Esophagus muscularis mucosa (tissue), 4 donors: ENCODE results near the gene TMEM243. TPM values are rescaled to one million over a fixed set of nuclear protein-coding genes. Genes with fewer than 3 reads are reported as not detected.

Source experiments
- DNase-seq: peaks from one replicate; pipeline ENCODE4 v3.0.0-alpha.2; 2017; ENCODE audit errors: extremely low spot score
- H3K27ac ChIP-seq, 4 donors: fragments of 200-600 bp; sonication (generic); replicated peaks in 1 of 4; 1 replicate in 3 of 4; 2 replicates in 1 of 4; pipeline ENCODE4 v1.5.1; 2016 to 2019; ENCODE audit warnings: mild to moderate bottlenecking in 1 of 4
- H3K27me3 ChIP-seq, 4 donors: fragments of 200-600 bp; sonication (generic); one replicate each; pipeline versions ENCODE4 v1.5.1 to v1.6.0; 2016 to 2019
- H3K36me3 ChIP-seq, 4 donors: fragments of 200-600 bp; sonication (generic); one replicate each; pipeline ENCODE4 v1.5.1; 2016 to 2019
- H3K4me1 ChIP-seq, 4 donors: fragments of 200-600 bp; sonication (generic); one replicate each; pipeline ENCODE4 v1.5.1; 2016 to 2019
- H3K4me3 ChIP-seq, 4 donors: fragments of 200-600 bp; sonication (generic); 1 replicate in 2 of 4; 2 replicates in 2 of 4; pipeline ENCODE4 v1.5.1; 2016 to 2019; ENCODE audit warnings: mild to moderate bottlenecking in 4 of 4, moderate library complexity in 1 of 4
- H3K9me3 ChIP-seq, 4 donors: fragments of 200-600 bp; sonication (generic); 1 replicate in 3 of 4; 2 replicates in 1 of 4; pipeline ENCODE4 v1.5.1; 2016 to 2019
- EP300 ChIP-seq: sonication (generic); formaldehyde crosslinking; IDR thresholded peaks from one replicate; pipeline ENCODE4 v1.6.1; 2017; ENCODE audit warnings: antibody characterized with exemption
- POLR2A ChIP-seq: fragments of 450-650 bp; IDR thresholded peaks from one replicate; pipeline ENCODE4 v1.6.1; 2017; ENCODE audit warnings: antibody characterized with exemption, moderate library complexity, mild to moderate bottlenecking, low read depth
- POLR2AphosphoS5 ChIP-seq, 2 donors: sonication (generic); formaldehyde crosslinking; IDR thresholded peaks; one replicate each; pipeline ENCODE4 v1.6.1; 2017; ENCODE audit warnings: antibody characterized with exemption in 2 of 2
- WGBS: methylation state at CpG from one replicate; pipeline ENCODE4 v1.1.5; 2018; 5-methylcytosine and 5-hydroxymethylcytosine counted together
- intact Hi-C: fragments of 100-400 bp; cut with DNase I; formaldehyde crosslinking; loops from one replicate; pipeline ENCODE4 v1.15.1; 2023
- total RNA-seq, 4 donors: library from RNA; depleted of rRNA; stranded (reverse); fragments of >200 nt; gene quantifications; one replicate each; pipeline versions ENCODE4 v1.1.0 to v1.2.1, GENCODE V29; 2016
- TF ChIP-seq, protein P1 (sequence below), 3 experiments: fragments of 200-600 bp in 2 of 3; fragments of 450-650 bp in 1 of 3; sonication (generic) in 2 of 3; IDR thresholded peaks; one replicate each; pipeline ENCODE4 v1.5.1; 2017 to 2019; ENCODE audit warnings: antibody characterized with exemption in 3 of 3, mild to moderate bottlenecking in 2 of 3, moderate library complexity in 1 of 3

Gene TMEM243
- total RNA-seq, 4 donors from 2014 or later: 15.0 to 27.9 (median 19.8) TPM

DNA sequence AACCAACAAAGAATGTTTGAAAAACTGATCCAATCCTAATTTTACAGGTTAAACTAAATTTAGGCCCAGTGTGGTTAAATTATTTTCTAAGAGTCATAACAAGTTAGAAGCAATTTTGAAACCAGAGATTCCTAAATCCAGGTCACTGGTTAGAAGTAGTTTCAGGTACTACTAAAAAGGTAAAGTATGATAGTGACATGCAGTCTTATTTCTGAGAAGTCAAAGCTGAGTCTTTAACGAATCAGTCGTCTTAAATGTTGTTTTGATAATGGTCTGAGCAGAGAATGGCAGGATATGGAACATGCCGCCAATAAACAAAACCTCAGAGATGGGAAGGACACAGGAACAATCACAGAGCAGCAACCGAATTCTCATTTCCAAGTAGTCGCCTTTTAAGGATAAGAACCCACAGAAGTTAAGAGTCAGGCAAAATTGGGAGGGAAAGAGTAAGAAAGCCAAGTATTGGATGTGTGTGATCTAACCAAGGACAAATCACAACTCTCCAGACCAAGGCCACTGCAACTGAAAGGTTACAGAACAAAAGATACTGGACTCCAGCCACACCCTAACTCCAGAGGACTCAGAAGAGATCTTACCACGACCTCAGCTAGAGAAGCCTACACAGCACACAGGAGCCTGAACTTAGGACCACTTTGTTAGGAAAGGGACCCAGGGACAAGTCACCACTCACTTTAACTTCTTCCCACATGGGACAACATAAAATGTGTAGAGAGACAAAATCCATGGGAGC lies 19.7 kb downstream of the TMEM243 start:
- no peak overlapping the region for H3K4me3 ChIP-seq
- H3K27me3 ChIP-seq: no peaks in the 10 kb centered on the region
- TF ChIP-seq, protein P1, sequence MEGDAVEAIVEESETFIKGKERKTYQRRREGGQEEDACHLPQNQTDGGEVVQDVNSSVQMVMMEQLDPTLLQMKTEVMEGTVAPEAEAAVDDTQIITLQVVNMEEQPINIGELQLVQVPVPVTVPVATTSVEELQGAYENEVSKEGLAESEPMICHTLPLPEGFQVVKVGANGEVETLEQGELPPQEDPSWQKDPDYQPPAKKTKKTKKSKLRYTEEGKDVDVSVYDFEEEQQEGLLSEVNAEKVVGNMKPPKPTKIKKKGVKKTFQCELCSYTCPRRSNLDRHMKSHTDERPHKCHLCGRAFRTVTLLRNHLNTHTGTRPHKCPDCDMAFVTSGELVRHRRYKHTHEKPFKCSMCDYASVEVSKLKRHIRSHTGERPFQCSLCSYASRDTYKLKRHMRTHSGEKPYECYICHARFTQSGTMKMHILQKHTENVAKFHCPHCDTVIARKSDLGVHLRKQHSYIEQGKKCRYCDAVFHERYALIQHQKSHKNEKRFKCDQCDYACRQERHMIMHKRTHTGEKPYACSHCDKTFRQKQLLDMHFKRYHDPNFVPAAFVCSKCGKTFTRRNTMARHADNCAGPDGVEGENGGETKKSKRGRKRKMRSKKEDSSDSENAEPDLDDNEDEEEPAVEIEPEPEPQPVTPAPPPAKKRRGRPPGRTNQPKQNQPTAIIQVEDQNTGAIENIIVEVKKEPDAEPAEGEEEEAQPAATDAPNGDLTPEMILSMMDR (IDR thresholded peaks at IDR 0.05): no peak
- TF ChIP-seq EP300: no peak
- no peak for TF ChIP-seq POLR2A
- TF ChIP-seq POLR2AphosphoS5 (IDR thresholded peaks at IDR 0.05): no peak
- H3K9me3 ChIP-seq: peaks cover 0 to 5% (median 3%) of the 10 kb centered on the region in 4 donors
- H3K36me3 ChIP-seq: peaks cover 23 to 42% (median 28%) of the 10 kb centered on the region in 4 donors
- no peak for DNase-seq
- H3K4me1 ChIP-seq: peaks cover 0 to 13% (median 6%) of the 10 kb centered on the region in 4 donors
- peak overlapping the region in 1 of 4 donors; percentile 3 for H3K27ac ChIP-seq
- intact Hi-C loops: loop anchor here (5.0 kb wide), 1 partner anchor 33 kb away; no protein-coding TSS in a partner anchor
- 86% methylated on average over 6 of the region's 6 CpGs for WGBS

DNA sequence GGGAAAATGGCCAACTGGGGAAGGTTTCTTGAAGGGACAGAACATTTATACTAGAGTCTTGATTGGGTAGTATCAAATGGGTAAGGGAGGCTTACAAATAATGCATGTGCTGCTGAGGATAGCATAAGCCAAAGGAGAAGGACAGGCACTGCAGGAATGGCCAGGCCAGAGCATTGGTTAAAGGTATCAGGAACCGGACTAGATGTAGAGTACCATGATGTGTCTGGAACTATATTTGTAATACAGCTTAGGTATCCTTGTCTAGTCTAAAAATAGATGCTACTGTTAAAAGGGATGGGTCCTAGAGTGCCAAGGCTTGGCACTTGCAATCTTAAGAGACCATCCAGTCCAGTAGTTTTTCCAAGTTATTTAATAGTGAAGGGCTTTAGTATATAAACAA lies 20.3 kb downstream of the TMEM243 start:
- no peaks in the 10 kb centered on the region for H3K27me3 ChIP-seq
- TF ChIP-seq POLR2AphosphoS5 (IDR thresholded peaks at IDR 0.05) (no peak), POLR2A (no peak)
- TF ChIP-seq, protein P1 (IDR thresholded peaks at IDR 0.05): no peak
- no peaks in the 10 kb centered on the region for H3K9me3 ChIP-seq
- intact Hi-C loops: no loop called here
- WGBS: 77% methylated on average over 1 of the region's 1 CpG
- H3K4me3 ChIP-seq: no peak overlapping the region
- peaks cover 0 to 13% (median 6%) of the 10 kb centered on the region in 4 donors for H3K4me1 ChIP-seq
- H3K36me3 ChIP-seq: peaks cover 28 to 48% (median 34%) of the 10 kb centered on the region in 4 donors
- no peak overlapping the region for H3K27ac ChIP-seq
- DNase-seq: no peak

DNA sequence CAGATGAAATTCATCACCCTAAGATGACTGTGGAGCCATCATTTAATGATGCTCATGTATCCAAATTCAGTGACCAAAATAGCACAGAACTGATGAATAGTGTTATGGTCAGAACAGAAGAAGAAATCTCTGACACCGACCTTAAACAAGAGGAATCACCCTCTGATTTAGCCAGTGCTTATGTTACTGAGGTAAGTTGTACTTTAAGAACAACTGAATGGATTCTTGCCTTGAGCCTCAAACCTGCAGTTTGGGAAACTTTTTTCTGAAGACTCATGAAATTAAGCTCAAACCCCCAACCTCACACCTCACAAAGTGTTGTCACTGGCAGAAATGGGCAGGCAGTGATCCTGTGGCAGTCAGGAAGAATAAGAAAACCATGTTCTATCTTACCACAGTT lies 25.6 kb downstream of the TMEM243 start:
- H3K4me1 ChIP-seq: no peaks in the 10 kb centered on the region
- no peak overlapping the region for H3K27ac ChIP-seq
- peaks cover 57 to 89% (median 77%) of the 10 kb centered on the region in 4 donors for H3K36me3 ChIP-seq
- no peak overlapping the region for H3K4me3 ChIP-seq
- H3K9me3 ChIP-seq: no peaks in the 10 kb centered on the region
- intact Hi-C loops: loop anchor here (2.0 kb wide), 1 partner anchor 19 kb away; no protein-coding TSS in a partner anchor
- TF ChIP-seq EP300: no peak
- no peak for TF ChIP-seq POLR2AphosphoS5 (IDR thresholded peaks at IDR 0.05)
- TF ChIP-seq, protein P1 (IDR thresholded peaks at IDR 0.05): no peak
- no peak for TF ChIP-seq POLR2A
- WGBS: 70% methylated on average over 1 of the region's 1 CpG
- H3K27me3 ChIP-seq: no peaks in the 10 kb centered on the region
- DNase-seq: no peak

DNA sequence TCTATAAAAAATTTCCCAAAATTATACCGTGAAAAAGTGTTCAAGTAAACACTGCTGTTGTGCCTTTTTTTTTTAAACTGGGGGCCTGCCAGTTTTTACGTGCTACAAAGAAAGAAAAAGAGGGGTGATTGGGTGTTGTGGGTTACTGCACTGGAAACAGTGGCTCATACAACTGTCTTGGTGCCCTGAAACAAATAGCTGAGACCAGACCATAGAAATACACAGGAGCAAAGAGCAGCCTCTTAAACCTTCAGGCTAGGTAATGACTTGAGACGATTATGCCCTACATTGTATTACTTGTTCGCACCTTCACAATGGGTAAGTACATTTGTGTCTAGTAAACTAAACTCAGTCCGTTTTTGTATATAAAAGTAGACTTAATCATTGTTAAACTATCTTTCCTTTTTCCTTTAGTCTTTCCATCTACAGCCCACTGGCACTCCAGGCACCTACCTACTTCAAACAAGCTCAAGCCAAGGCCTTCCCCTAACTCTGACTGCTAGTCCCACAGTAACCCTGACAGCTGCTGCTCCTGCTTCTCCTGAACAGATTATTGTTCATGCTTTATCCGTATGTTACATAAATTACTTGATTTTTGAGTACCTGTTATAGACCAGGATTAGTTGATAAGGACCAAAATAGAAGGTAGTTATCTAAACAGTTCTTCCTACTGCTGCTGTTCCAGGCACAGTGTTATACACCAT lies 26.6 kb downstream of the TMEM243 start:
- Histone ChIP-seq H3K36me3 (peaks cover 60 to 99% (median 81%) of the 10 kb centered on the region in 4 donors), H3K4me1 (no peaks in the 10 kb centered on the region), H3K9me3 (no peaks in the 10 kb centered on the region), H3K27ac (no peak overlapping the region), H3K27me3 (no peaks in the 10 kb centered on the region), H3K4me3 (no peak overlapping the region)
- DNase-seq: no peak
- TF ChIP-seq, protein P1 (IDR thresholded peaks at IDR 0.05): no peak
- no peak for TF ChIP-seq EP300
- no peak for TF ChIP-seq POLR2A
- no peak for TF ChIP-seq POLR2AphosphoS5 (IDR thresholded peaks at IDR 0.05)
- intact Hi-C loops: no loop called here
- 80% methylated on average over 6 of the region's 6 CpGs for WGBS
